HEK293T (cell line): Measurements from ENCODE around the gene ELMO3.

Experiments used
- CTCF ChIA-PET: fragments of 350-600 bp; formaldehyde crosslinking; extraction: SDS; loops from one replicate; lab custom pipeline; 2021; ENCODE audit warnings: antibody characterized with exemption, inconsistent platforms; lab: Yijun Ruan, JAX
- POLR2A ChIA-PET: fragments of 350-600 bp; formaldehyde crosslinking; extraction: SDS; loops from one replicate; lab custom pipeline; 2020; ENCODE audit warnings: antibody characterized with exemption, inconsistent platforms; lab: Yijun Ruan, JAX
- DNase-seq: peaks from one replicate; pipeline ENCODE4 v3.0.0; 2012; ENCODE audit warnings: mixed read lengths; ENCODE audit errors: extremely low spot score
- ARNT ChIP-seq: fragments of 450-650 bp; IDR thresholded peaks from 2 replicates; pipeline ENCODE4 v1.6.1; 2017; ENCODE audit warnings: mild to moderate bottlenecking
- BHLHE40 ChIP-seq: fragments of 450-650 bp; IDR thresholded peaks from 2 replicates; pipeline ENCODE4 v1.6.1; 2016; ENCODE audit warnings: mild to moderate bottlenecking, moderate library complexity, borderline replicate concordance
- CTBP1 ChIP-seq: fragments of 450-650 bp; IDR thresholded peaks from 2 replicates; pipeline ENCODE4 v1.6.1; 2016; ENCODE audit warnings: borderline replicate concordance
- ELF4 ChIP-seq: fragments of 450-650 bp; IDR thresholded peaks from 2 replicates; pipeline ENCODE4 v1.6.1; 2017; ENCODE audit warnings: antibody characterized with exemption
- FOXA1 ChIP-seq: fragments of 450-650 bp; IDR thresholded peaks from 2 replicates; pipeline ENCODE4 v1.6.1; 2016; ENCODE audit warnings: mild to moderate bottlenecking
- FOXK2 ChIP-seq: fragments of 450-650 bp; IDR thresholded peaks from 2 replicates; pipeline ENCODE4 v1.6.1; 2016; ENCODE audit warnings: mild to moderate bottlenecking
- FOXM1 ChIP-seq: fragments of 450-650 bp; IDR thresholded peaks from 2 replicates; pipeline ENCODE4 v1.6.1; 2017; ENCODE audit warnings: mild to moderate bottlenecking, borderline replicate concordance
- HDGF ChIP-seq: fragments of 450-650 bp; IDR thresholded peaks from 2 replicates; pipeline ENCODE4 v1.6.1; 2017; ENCODE audit warnings: antibody characterized with exemption, borderline replicate concordance
- L3MBTL2 ChIP-seq: fragments of 450-650 bp; conservative IDR thresholded peaks from 2 replicates; pipeline ENCODE4 v1.6.1; 2016; ENCODE audit warnings: mild to moderate bottlenecking
- LEF1 ChIP-seq: fragments of 450-650 bp; IDR thresholded peaks from 2 replicates; pipeline ENCODE4 v1.6.1; 2017; ENCODE audit warnings: mild to moderate bottlenecking, borderline replicate concordance
- NFRKB ChIP-seq: fragments of 450-650 bp; IDR thresholded peaks from 2 replicates; pipeline ENCODE4 v1.6.1; 2016; ENCODE audit warnings: mild to moderate bottlenecking, moderate library complexity
- SP1 ChIP-seq: fragments of 450-650 bp; IDR thresholded peaks from 2 replicates; pipeline ENCODE4 v1.6.1; 2017
- SUZ12 ChIP-seq: fragments of 450-650 bp; IDR thresholded peaks from 2 replicates; pipeline ENCODE4 v1.6.1; 2016; ENCODE audit warnings: mild to moderate bottlenecking
- TARDBP ChIP-seq: fragments of 450-650 bp; IDR thresholded peaks from 2 replicates; pipeline ENCODE4 v1.6.1; 2016
- ZNF384 ChIP-seq: fragments of 450-650 bp; IDR thresholded peaks from 2 replicates; pipeline ENCODE4 v1.6.1; 2016
- TF ChIP-seq, protein P1 (sequence below): fragments of 450-650 bp; IDR thresholded peaks from 2 replicates; pipeline ENCODE4 v1.6.1; 2016

The ELMO3 gene

DNA sequence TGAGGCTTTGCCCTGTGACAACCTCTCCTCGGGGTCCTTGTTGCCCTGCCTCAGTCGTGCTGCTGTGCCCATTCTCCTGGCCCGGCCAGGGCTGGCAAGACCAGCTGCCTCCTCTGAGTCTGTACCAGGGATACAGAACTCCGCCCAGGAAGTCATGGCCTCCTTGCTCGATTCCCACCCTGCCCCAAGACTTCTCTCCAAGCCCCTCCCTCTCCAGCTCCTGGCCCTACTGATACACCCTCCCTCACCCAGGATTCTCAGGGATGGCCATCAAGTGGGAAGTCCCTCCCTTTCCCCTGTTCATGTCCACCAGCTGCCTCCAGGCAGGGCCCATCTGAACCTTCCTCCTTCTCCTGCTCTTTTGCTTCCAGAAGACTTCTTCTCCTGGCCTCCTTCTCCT lies 16.8 kb downstream of the ELMO3 start:
- TF ChIP-seq TARDBP (no peak), SP1 (no peak), ARNT (no peak), FOXK2 (no peak)
- DNase-seq, result no peak
- CTCF ChIA-PET, result interaction anchor here (0.7 kb wide), 1 partner anchor 508 kb away, joined by 3 read pairs; no protein-coding TSS in a partner anchor
- POLR2A ChIA-PET, result interaction anchor here (1.2 kb wide), 1 partner anchor 10 kb away, joined by 4 read pairs; no protein-coding TSS in a partner anchor

DNA sequence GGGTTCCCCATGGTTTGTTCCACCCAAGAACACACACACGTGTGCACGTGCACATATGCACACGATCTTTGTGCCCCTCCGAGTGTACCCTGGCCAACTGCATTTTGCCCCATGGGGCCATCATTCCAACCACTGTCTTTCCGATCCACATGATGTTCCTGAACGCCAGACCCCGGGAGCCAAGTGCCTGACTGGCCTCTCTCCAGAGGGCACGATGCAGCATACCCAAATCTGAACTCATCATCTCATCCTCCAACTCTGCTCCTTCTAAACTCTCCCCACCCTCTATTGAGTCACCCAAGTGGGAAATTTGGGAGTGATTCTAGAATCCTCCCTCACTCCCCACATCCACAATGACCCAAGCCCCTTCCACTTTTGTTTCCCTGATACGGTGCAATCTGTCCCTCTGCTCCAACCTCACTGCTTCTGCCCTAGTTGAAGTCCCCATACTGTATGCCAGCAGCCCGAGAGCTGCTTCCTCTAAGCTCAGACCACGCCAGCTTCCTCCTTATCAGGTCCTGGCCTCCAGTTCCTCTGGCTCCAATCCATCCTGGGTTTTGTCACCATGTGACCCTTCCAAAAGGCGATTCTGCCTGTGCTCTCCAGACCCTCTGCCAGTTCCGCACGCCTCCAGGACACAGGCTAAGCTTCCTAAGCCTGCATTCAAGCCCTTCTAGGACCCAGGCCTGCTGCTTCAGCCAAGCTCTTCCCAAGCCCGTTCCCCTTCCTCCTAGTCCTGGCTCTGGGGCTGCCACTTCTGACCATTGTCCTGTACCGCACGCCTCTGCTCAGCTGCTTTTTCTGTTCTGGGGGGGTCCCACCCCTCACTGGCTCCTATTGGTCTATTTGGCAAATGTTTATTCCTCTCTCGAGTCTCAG lies 17.9 kb downstream of the ELMO3 start:
- DNase-seq, result no peak
- CTCF ChIA-PET, result no interaction called here
- POLR2A ChIA-PET, result interaction anchor here (1.0 kb wide), 1 partner anchor 11 kb away, joined by 3 read pairs; no protein-coding TSS in a partner anchor
- TF ChIP-seq, protein P1, sequence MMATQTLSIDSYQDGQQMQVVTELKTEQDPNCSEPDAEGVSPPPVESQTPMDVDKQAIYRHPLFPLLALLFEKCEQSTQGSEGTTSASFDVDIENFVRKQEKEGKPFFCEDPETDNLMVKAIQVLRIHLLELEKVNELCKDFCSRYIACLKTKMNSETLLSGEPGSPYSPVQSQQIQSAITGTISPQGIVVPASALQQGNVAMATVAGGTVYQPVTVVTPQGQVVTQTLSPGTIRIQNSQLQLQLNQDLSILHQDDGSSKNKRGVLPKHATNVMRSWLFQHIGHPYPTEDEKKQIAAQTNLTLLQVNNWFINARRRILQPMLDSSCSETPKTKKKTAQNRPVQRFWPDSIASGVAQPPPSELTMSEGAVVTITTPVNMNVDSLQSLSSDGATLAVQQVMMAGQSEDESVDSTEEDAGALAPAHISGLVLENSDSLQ, result no peak
- TF ChIP-seq NFRKB (no peak), HDGF (no peak), ZNF384 (no peak), LEF1 (no peak), ELF4 (no peak), L3MBTL2 (no peak), FOXA1 (no peak)

DNA sequence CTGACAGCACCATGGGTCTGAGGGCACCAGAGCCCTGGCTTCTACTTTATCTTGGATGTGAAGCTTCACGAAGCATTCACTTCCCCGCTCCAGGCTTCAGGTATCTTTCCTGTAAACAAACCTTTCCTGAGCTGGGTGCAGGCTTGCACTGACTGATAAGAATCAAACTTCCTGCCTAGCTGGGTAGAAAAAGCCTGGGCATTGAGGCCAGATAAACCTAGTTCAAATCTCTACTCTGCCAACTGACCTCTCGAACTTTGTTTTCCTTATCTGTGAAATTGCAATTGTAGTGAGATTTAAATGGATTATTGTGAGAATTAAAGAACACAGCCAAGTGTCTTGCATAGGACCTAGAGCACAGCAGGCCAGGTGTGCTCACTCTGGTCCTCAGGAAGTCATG lies 25.1 kb downstream of the ELMO3 start:
- TF ChIP-seq FOXA1, result no peak
- TF ChIP-seq SP1, result no peak
- TF ChIP-seq NFRKB, result no peak
- no peak for TF ChIP-seq BHLHE40
- no peak for TF ChIP-seq TARDBP
- no peak for TF ChIP-seq ARNT
- no peak for TF ChIP-seq HDGF
- no peak for TF ChIP-seq FOXM1
- TF ChIP-seq ZNF384, result no peak
- no peak for TF ChIP-seq SUZ12
- no peak for TF ChIP-seq FOXK2
- TF ChIP-seq, protein P1, result no peak
- ChIA-PET CTCF (interaction anchor here (0.8 kb wide), 1 partner anchor 26 kb away, joined by 5 read pairs; no protein-coding TSS in a partner anchor), POLR2A (interaction anchor here (0.8 kb wide), 1 partner anchor 24 kb away, joined by 3 read pairs; the partner anchor contains the start of gene FHOD1)
- DNase-seq, result no peak

DNA sequence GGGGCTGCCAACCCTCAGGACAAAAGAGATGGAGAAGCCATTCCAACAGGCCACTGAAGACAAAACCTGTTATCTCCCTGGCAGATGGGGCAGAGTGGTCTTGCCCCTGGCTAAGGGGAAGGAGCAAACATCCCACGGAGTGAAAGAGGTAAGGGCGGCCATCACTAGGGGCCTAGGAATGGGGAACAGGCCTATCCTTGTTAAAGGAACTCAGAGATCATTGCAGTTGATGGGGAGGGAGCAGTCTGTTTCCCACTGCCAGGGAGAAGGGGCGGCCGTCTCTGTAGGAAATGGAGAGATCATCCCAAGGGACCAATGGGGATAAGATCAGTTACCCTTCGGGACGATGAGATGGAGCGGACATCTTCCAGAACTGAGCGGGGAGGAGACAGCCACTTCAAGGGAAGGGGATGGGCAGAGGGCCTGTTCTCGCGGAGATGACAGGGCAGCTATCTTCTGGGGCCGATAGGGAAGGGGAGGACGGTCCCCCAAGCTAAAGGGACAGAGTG lies 27.4 kb downstream of the ELMO3 start:
- ChIA-PET CTCF (interaction anchor here (0.6 to 1.2 kb wide), 4 partner anchors 20 to 265 kb away, joined by 3 to 5 read pairs (median 4); partner anchors contain the start of gene CES3), POLR2A (interaction anchor here (0.6 to 2.4 kb wide), 17 partner anchors 8 to 321 kb away, joined by 3 to 22 read pairs (median 5); partner anchors contain the start of genes EXOC3L1, FHOD1, NOL3 and SLC9A5)
- TF ChIP-seq ZNF384 (no peak), BHLHE40 (no peak), L3MBTL2 (no peak), FOXK2 (no peak), TARDBP (no peak), ELF4 (no peak), LEF1 (no peak), SP1 (no peak), SUZ12 (no peak), FOXM1 (no peak), ARNT (no peak), HDGF (no peak), NFRKB (no peak), CTBP1 (no peak), FOXA1 (no peak)
- TF ChIP-seq, protein P1, result no peak
- DNase-seq, result no peak

DNA sequence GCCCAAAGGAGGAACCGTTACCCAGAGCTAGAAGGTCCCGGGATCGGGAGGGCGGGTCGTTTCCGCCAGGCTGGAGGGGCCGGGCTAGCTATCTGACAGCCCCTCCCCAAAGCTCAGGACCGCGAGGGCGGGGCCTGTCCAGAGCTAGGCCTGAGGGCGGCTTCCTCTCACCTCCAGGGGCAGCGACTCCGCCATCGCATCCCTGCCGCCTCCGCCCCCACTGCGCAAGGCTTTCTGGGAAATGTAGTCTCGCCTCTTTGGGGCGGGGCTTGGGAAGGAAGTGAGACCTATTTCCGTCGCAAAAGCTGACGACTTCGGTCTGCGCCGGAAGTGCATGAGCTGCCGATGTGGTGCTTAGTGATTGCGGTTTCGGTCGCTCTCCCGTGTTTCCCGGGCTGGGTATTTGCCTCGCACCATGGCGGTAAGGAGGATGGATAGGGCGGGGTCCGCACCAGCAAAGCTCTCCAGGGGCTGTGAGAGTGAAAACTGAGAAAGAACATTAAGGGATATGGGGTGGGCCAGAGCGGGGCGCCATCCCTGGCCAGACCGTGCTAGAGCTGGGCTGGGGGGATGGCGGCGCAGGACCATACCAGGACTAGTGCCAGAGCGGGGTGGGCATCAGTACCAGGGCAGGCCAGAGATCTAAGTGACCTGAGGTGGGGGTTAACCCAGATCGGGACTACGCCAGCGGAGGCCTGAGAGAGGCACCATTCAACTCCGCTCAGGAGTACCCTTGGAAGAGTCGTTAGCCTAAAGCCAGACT lies 28.1 kb downstream of the ELMO3 start, which contains the start of gene TMEM208:
Gene TMEM208 (plus strand): TSS at position 327 of the 763 bp plus-strand sequence. CDS start 89 bp downstream, at position 416.
- CTCF ChIA-PET, result interaction anchor here (0.6 to 1.2 kb wide), 6 partner anchors 19 to 266 kb away, joined by 3 to 5 read pairs (median 3); partner anchors contain the start of gene CES3

More for the DNA sequence above, 28.1 kb downstream of the ELMO3 start, which contains the start of gene TMEM208:
- TF ChIP-seq LEF1 (no peak), FOXM1 (no peak), ELF4 (peak; percentile 97), SUZ12 (no peak), TARDBP (no peak), ARNT (no peak), FOXK2 (no peak), ZNF384 (no peak)
- TF ChIP-seq, protein P1, result no peak
- POLR2A ChIA-PET, result interaction anchor here (0.6 to 2.4 kb wide), 18 partner anchors 8 to 321 kb away, joined by 3 to 22 read pairs (median 4); partner anchors contain the start of genes EXOC3L1, FHOD1, NOL3 and PLEKHG4
- DNase-seq, result peak; percentile 98
